HepG2 (cell line): ENCODE results near the gene FRG1. TPM values are rescaled to one million over a fixed set of nuclear protein-coding genes. Genes with fewer than 3 reads are reported as not detected.
"Not testable (repeated sequence)": the region's sequence is repeated elsewhere in the genome, so short reads cannot be mapped to it uniquely, and the experiment has no call there.

Experiments
- ATAC-seq: fragments of 200-7000 bp; cut with Tn5 transposase; 3 replicates; pipeline ENCODE4 v1.9.1; 2020; ENCODE audit warnings: mild to moderate bottlenecking, moderate library complexity
- BruUV-seq: library from RNA; stranded (reverse); fragments of 400-500 nt; replicated peaks from 2 replicates; lab custom pipeline; 2021; lab: Mats Ljungman, UMichigan
- CTCF ChIA-PET: fragments of 300-600 bp; formaldehyde crosslinking; extraction: SDS; loops from one replicate; lab custom pipeline; 2021; ENCODE audit warnings: low total read pairs, inconsistent platforms, low intra/inter-chr PET ratio; lab: Yijun Ruan, JAX
- POLR2A ChIA-PET: fragments of 350-600 bp; sonication (Branson Sonifier 250); formaldehyde crosslinking; loops from one replicate; lab custom pipeline; 2020; ENCODE audit warnings: antibody characterized with exemption, inconsistent platforms; lab: Yijun Ruan, JAX
- DNase-seq: peaks from one replicate; pipeline ENCODE4 v3.0.0-alpha.2; 2015; ENCODE audit warnings: low spot score
- FAIRE-seq: peaks from 3 replicates; lab custom pipeline; 2011; peaks lifted over from hg19 to GRCh38; lab: Jason Lieb, UNC
- H2AFZ ChIP-seq: one replicate; pipeline ENCODE4 v1.6.1; 2011; ENCODE audit warnings: low read length, inconsistent platforms
- H3K27ac ChIP-seq: fragments of 300-600 bp; 3 replicates; pipeline ENCODE4 v1.8.0; 2011; ENCODE audit warnings: mixed run types, mild to moderate bottlenecking, mixed read lengths, low read length, inconsistent platforms; ENCODE audit not compliant: insufficient read depth; ENCODE audit errors: extremely low read length
- H3K27me3 ChIP-seq, 2 experiments: fragments of 200-600 bp in 1 of 2; 2 replicates in 1 of 2; 3 replicates in 1 of 2; pipeline versions ENCODE4 v1.6.0 to v1.8.0; 2011; ENCODE audit warnings: low read length in 2 of 2, mild to moderate bottlenecking in 2 of 2, moderate library complexity in 2 of 2, inconsistent platforms in 1 of 2; ENCODE audit not compliant: insufficient read depth in 2 of 2, control insufficient read depth in 1 of 2
- H3K36me3 ChIP-seq, 2 experiments: fragments of 200-600 bp in 1 of 2; replicated peaks in 1 of 2; 2 replicates in 1 of 2; 3 replicates in 1 of 2; pipeline versions ENCODE4 v1.5.1 to v1.8.0; 2011; ENCODE audit warnings: low read length in 2 of 2, inconsistent platforms in 1 of 2; ENCODE audit not compliant: insufficient read depth in 2 of 2, control insufficient read depth in 1 of 2
- H3K4me1 ChIP-seq: 2 replicates; pipeline ENCODE4 v1.5.1; 2012; ENCODE audit warnings: low read length, inconsistent platforms; ENCODE audit not compliant: insufficient read depth
- H3K4me2 ChIP-seq: 2 replicates; pipeline ENCODE4 v1.6.0; 2011; ENCODE audit warnings: low read depth, low read length, inconsistent platforms
- H3K4me3 ChIP-seq, 3 experiments: fragments of 200-600 bp in 1 of 3; sonication (generic), shearing (Covaris generic) in 1 of 3; replicated peaks in 1 of 3; 2 replicates each; pipeline ENCODE4 v1.5.1; 2011 to 2016; ENCODE audit warnings: low read length in 3 of 3, inconsistent platforms in 2 of 3, low read depth in 2 of 3, mild to moderate bottlenecking in 2 of 3, control low read depth in 1 of 3, mixed read lengths in 1 of 3; ENCODE audit not compliant: insufficient read depth in 1 of 3
- H3K79me2 ChIP-seq: one replicate; pipeline ENCODE4 v1.6.1; 2011; ENCODE audit warnings: low read length, inconsistent platforms; ENCODE audit not compliant: insufficient read depth
- H3K9ac ChIP-seq: 2 replicates; pipeline ENCODE4 v1.6.0; 2011; ENCODE audit warnings: mild to moderate bottlenecking, low read depth, low read length, inconsistent platforms; ENCODE audit not compliant: insufficient read depth
- H3K9me3 ChIP-seq: 2 replicates; pipeline ENCODE4 v1.5.1; 2012; ENCODE audit warnings: mild to moderate bottlenecking, low read length
- H4K20me1 ChIP-seq: 2 replicates; pipeline ENCODE4 v1.6.0; 2011; ENCODE audit warnings: inconsistent platforms, mild to moderate bottlenecking, low read length, moderate library complexity; ENCODE audit not compliant: insufficient read depth
- WGBS: methylation state at CpG from one replicate; pipeline ENCODE4 v1.1.6; 2017; ENCODE audit warnings: low lambda C conversion rate; 5-methylcytosine and 5-hydroxymethylcytosine counted together
- in situ Hi-C: cut with HindIII; loops from 2 replicates; pipeline ENCODE4 v1.10.0; 2017; ENCODE audit warnings: low pct_unique_long_range_greater_than_20kb; ENCODE audit not compliant: extremely low pct_ligation_motif_present
- intact Hi-C: fragments of 100-400 bp; cut with micrococcal nuclease; formaldehyde crosslinking; loops from one replicate; pipeline ENCODE4 v1.10.0; 2022; ENCODE audit not compliant: unreplicated experiment
- polyA plus RNA-seq, 8 experiments: library from polyadenylated mRNA; depleted of rRNA in 3 of 8; stranded (reverse) in 7 of 8; unstranded in 1 of 8; fragments of >200 nt; fragmentation: Illumina TruSeq in 4 of 8; extraction: Trizol in 4 of 8; gene quantifications; 2 replicates each; pipeline versions ENCODE4 v1.2.1 to v1.2.3, GENCODE V29; 2011 to 2016; ENCODE audit warnings: low read depth in 4 of 8, missing spikeins in 1 of 8, mixed read lengths in 1 of 8; ENCODE audit not compliant: insufficient read depth in 1 of 8
- total RNA-seq, 5 experiments: library from RNA; depleted of rRNA; stranded (reverse); fragments of >200 nt; fragmentation: Illumina TruSeq; extraction: Trizol; gene quantifications; 2 replicates each; pipeline ENCODE4 v1.2.3, GENCODE V29; 2016; ENCODE audit warnings: low read depth in 1 of 5
- TF ChIP-seq, protein P1 (sequence below): sonication (generic); formaldehyde crosslinking; IDR thresholded peaks from 2 replicates; pipeline ENCODE4 v1.4.0; 2020; ENCODE audit warnings: missing genetic modification reagents

FRG1 gene
- total and polyA plus RNA-seq, 2 of the 13 experiments (the other 11 are each of a cell fraction or from before 2014, with no cell fraction given): 5.7 to 42.6 TPM

DNA sequence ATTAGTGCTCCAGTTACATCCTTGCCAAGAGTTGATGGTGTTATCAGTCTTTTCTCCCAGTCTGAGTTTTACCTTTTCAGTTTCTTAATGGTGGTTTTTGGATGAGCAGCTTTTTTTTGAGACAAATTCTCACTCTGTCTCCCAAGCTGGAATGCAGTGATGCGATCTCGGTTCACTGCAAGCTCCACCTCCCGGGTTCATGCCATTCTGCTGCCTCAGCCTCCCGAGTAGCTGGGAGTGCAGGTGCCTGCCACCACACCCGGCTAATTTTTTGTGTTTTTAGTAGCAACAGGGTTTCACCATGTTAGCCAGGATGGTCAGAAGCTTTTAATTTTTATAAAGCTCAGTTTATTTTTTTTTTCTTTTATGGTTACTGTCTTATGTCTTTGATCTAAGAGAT, 3.4 kb downstream of the FRG1 start:
- H4K20me1 ChIP-seq, H3K79me2 ChIP-seq, H3K9ac ChIP-seq, H3K27me3 ChIP-seq, BruUV-seq, H3K4me3 ChIP-seq, DNase-seq, in situ Hi-C loops, H2AFZ ChIP-seq, ATAC-seq, POLR2A ChIA-PET, H3K27ac ChIP-seq, H3K9me3 ChIP-seq, FAIRE-seq, H3K4me2 ChIP-seq, CTCF ChIA-PET, intact Hi-C loops, H3K36me3 ChIP-seq: not testable (repeated sequence)
- WGBS: 91% methylated on average over 5 of the region's 5 CpGs
- peaks cover 15% of the 10 kb centered on the region for H3K4me1 ChIP-seq

- not testable (repeated sequence) for H3K79me2 ChIP-seq, FAIRE-seq, H4K20me1 ChIP-seq
These were observed 6.2 kb downstream of the FRG1 start for GRCh38 chr4:189946906-189947305.

GRCh38 chr4:189948486-189948885, 7.8 kb downstream of the FRG1 start:
- H3K9me3 ChIP-seq, BruUV-seq, DNase-seq, H2AFZ ChIP-seq, in situ Hi-C loops, H3K4me3 ChIP-seq, ATAC-seq, H4K20me1 ChIP-seq, H3K79me2 ChIP-seq, FAIRE-seq, CTCF ChIA-PET, H3K4me2 ChIP-seq, H3K4me1 ChIP-seq, intact Hi-C loops, H3K27ac ChIP-seq, H3K36me3 ChIP-seq, H3K9ac ChIP-seq, H3K27me3 ChIP-seq: not testable (repeated sequence)
- POLR2A ChIA-PET: interaction anchor here (1.0 kb wide), 1 partner anchor 8 kb away, joined by 4 read pairs; the partner anchor contains the start of gene FRG1
- whole genome bisulfite sequencing: 70% methylated on average over 7 of the region's 7 CpGs

More at GRCh38 chr4:189946906-189947305, 6.2 kb downstream of the FRG1 start:
- H3K36me3 ChIP-seq, CTCF ChIA-PET, H3K27ac ChIP-seq, POLR2A ChIA-PET, ATAC-seq, H3K4me3 ChIP-seq, DNase-seq, H3K9me3 ChIP-seq, H3K9ac ChIP-seq, H2AFZ ChIP-seq, H3K4me2 ChIP-seq, in situ Hi-C loops, H3K27me3 ChIP-seq, intact Hi-C loops, BruUV-seq: not testable (repeated sequence)
- peaks cover 12% of the 10 kb centered on the region for H3K4me1 ChIP-seq
- TF ChIP-seq, protein P1, sequence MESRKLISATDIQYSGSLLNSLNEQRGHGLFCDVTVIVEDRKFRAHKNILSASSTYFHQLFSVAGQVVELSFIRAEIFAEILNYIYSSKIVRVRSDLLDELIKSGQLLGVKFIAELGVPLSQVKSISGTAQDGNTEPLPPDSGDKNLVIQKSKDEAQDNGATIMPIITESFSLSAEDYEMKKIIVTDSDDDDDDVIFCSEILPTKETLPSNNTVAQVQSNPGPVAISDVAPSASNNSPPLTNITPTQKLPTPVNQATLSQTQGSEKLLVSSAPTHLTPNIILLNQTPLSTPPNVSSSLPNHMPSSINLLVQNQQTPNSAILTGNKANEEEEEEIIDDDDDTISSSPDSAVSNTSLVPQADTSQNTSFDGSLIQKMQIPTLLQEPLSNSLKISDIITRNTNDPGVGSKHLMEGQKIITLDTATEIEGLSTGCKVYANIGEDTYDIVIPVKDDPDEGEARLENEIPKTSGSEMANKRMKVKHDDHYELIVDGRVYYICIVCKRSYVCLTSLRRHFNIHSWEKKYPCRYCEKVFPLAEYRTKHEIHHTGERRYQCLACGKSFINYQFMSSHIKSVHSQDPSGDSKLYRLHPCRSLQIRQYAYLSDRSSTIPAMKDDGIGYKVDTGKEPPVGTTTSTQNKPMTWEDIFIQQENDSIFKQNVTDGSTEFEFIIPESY: peak; percentile 35; the same call in 1 of the 2 replicates
- 94% methylated on average over 13 of the region's 13 CpGs for WGBS

DNA sequence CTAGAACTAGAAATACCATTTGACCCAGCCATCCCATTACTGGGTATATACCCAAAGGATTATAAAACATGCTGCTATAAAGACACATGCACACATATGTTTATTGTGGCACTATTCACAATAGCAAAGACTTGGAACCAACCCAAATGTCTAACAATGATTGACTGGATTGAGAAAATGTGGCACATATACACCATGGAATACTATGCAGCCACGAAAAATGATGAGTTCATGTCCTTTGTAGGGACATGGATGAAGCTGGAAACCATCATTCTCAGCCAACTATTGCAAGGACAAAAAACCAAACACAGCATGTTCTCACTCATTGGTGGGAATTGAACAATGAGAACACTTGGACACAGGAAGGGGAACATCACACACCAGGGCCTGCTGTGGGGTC, 28.6 kb downstream of the FRG1 start:
- BruUV-seq, ATAC-seq, H3K4me2 ChIP-seq, H2AFZ ChIP-seq, H3K9me3 ChIP-seq, H3K9ac ChIP-seq, H4K20me1 ChIP-seq, CTCF ChIA-PET, POLR2A ChIA-PET, H3K4me1 ChIP-seq, H3K36me3 ChIP-seq, H3K27me3 ChIP-seq, FAIRE-seq, H3K79me2 ChIP-seq, H3K27ac ChIP-seq, H3K4me3 ChIP-seq, intact Hi-C loops, in situ Hi-C loops, DNase-seq: not testable (repeated sequence)
- 11% methylated on average over 1 of the region's 1 CpG for WGBS
